Neural cell (in vitro differentiated cells): Measurements from ENCODE around the gene MOB3B.

Source experiments
- CTCF ChIP-seq: fragments of 450-650 bp; IDR thresholded peaks from 2 replicates; pipeline ENCODE4 v1.5.1; 2014; ENCODE audit warnings: antibody characterized with exemption, mild to moderate bottlenecking, moderate library complexity; ENCODE audit not compliant: poor library complexity, severe bottlenecking
- EP300 ChIP-seq: fragments of 450-650 bp; conservative IDR thresholded peaks from 2 replicates; pipeline ENCODE4 v1.6.1; 2014; ENCODE audit warnings: antibody characterized with exemption, mild to moderate bottlenecking, moderate library complexity; ENCODE audit not compliant: poor library complexity, severe bottlenecking
- EZH2 ChIP-seq: fragments of 200-600, 300-800 bp; shearing (Covaris generic), sonication (generic); IDR thresholded peaks from 2 replicates; pipeline ENCODE4 v1.6.1; 2014; ENCODE audit warnings: antibody characterized with exemption, low read length, borderline replicate concordance, mild to moderate bottlenecking; ENCODE audit not compliant: insufficient read depth, poor library complexity, severe bottlenecking
- POLR2AphosphoS5 ChIP-seq: IDR thresholded peaks from 2 replicates; pipeline ENCODE4 v1.6.1; 2012
- RAD21 ChIP-seq: fragments of 450-650 bp; conservative IDR thresholded peaks from 2 replicates; pipeline ENCODE4 v1.6.1; 2014; ENCODE audit warnings: antibody characterized with exemption, mild to moderate bottlenecking, moderate library complexity
- SMC3 ChIP-seq: fragments of 450-650 bp; conservative IDR thresholded peaks from 2 replicates; pipeline ENCODE4 v1.6.1; 2014; ENCODE audit warnings: antibody characterized with exemption, mild to moderate bottlenecking, moderate library complexity; ENCODE audit not compliant: poor library complexity
- TAF1 ChIP-seq: IDR thresholded peaks from 2 replicates; pipeline ENCODE4 v1.6.1; 2012; ENCODE audit warnings: low read depth
- TF ChIP-seq, protein P1 (sequence below): IDR thresholded peaks from 2 replicates; pipeline ENCODE4 v1.6.1; 2012; ENCODE audit warnings: borderline replicate concordance

GRCh38 chr9:27539479-27540441 lies 10.1 kb upstream of the MOB3B start:
- TF ChIP-seq EZH2 (no peak), CTCF (no peak), EP300 (no peak), POLR2AphosphoS5 (no peak), SMC3 (no peak), RAD21 (no peak), TAF1 (no peak)
- TF ChIP-seq, protein P1, sequence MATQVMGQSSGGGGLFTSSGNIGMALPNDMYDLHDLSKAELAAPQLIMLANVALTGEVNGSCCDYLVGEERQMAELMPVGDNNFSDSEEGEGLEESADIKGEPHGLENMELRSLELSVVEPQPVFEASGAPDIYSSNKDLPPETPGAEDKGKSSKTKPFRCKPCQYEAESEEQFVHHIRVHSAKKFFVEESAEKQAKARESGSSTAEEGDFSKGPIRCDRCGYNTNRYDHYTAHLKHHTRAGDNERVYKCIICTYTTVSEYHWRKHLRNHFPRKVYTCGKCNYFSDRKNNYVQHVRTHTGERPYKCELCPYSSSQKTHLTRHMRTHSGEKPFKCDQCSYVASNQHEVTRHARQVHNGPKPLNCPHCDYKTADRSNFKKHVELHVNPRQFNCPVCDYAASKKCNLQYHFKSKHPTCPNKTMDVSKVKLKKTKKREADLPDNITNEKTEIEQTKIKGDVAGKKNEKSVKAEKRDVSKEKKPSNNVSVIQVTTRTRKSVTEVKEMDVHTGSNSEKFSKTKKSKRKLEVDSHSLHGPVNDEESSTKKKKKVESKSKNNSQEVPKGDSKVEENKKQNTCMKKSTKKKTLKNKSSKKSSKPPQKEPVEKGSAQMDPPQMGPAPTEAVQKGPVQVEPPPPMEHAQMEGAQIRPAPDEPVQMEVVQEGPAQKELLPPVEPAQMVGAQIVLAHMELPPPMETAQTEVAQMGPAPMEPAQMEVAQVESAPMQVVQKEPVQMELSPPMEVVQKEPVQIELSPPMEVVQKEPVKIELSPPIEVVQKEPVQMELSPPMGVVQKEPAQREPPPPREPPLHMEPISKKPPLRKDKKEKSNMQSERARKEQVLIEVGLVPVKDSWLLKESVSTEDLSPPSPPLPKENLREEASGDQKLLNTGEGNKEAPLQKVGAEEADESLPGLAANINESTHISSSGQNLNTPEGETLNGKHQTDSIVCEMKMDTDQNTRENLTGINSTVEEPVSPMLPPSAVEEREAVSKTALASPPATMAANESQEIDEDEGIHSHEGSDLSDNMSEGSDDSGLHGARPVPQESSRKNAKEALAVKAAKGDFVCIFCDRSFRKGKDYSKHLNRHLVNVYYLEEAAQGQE = no peak
